ENCODE data around the gene EXD3.
"Not testable (repeated sequence)": the region's sequence is repeated elsewhere in the genome, so short reads cannot be mapped to it uniquely, and the experiment has no call there.

Gene EXD3

GRCh38 chr9:137272241-137273094 is 150.5 kb downstream of the EXD3 start:
- DNase-seq (ENCODE audit: low spot score) = no peak

GRCh38 chr9:137271696-137272076 is 151.3 kb downstream of the EXD3 start:
- no peak for DNase-seq (ENCODE audit: low spot score)

GRCh38 chr9:137270929-137271695 is 151.8 kb downstream of the EXD3 start:
- DNase-seq (ENCODE audit: low spot score) = no peak

- DNase-seq (ENCODE audit: low spot score) = no peak
Observed at GRCh38 chr9:137269231-137269772, 153.7 kb downstream of the EXD3 start.

GRCh38 chr9:137268538-137269201 is 154.3 kb downstream of the EXD3 start:
- DNase-seq (ENCODE audit: low spot score) = no peak

- no peak for DNase-seq (ENCODE audit: low spot score)
Observed at GRCh38 chr9:137267933-137268355, 155.0 kb downstream of the EXD3 start.

- no peak for DNase-seq (ENCODE audit: low spot score)
Observed at GRCh38 chr9:137266585-137267453, 156.1 kb downstream of the EXD3 start.

GRCh38 chr9:137266162-137266527 is 156.8 kb downstream of the EXD3 start:
- no peak for DNase-seq (ENCODE audit: low spot score)

GRCh38 chr9:137265496-137266161 is 157.3 kb downstream of the EXD3 start:
- DNase-seq (ENCODE audit: low spot score) = no peak

GRCh38 chr9:137264067-137264466 is 158.9 kb downstream of the EXD3 start:
- DNase-seq (ENCODE audit: low spot score) = no peak

- DNase-seq (ENCODE audit: low spot score) = no peak
Observed at GRCh38 chr9:137263506-137263905, 159.5 kb downstream of the EXD3 start.

GRCh38 chr9:137262909-137263285 is 160.1 kb downstream of the EXD3 start:
- DNase-seq (ENCODE audit: low spot score) = no peak

- not testable (repeated sequence) for DNase-seq (ENCODE audit: low spot score)
Observed at GRCh38 chr9:137262173-137262908, 160.6 kb downstream of the EXD3 start.
